Naive B cell (primary cell): Measurements from ENCODE around the gene CYS1. TPM values are rescaled to one million over a fixed set of nuclear protein-coding genes. Genes with fewer than 3 reads are reported as not detected.
A peak's percentile ranks its signal among the peaks of the same experiment; 100 is the strongest.

Experiments
- ATAC-seq, 2 donors: fragments of 150-1000 bp; cut with Tn5 transposase; 2 replicates each; pipeline ENCODE4 v1.10.0; 2021; ENCODE audit warnings: low read depth in 2 of 2, mild to moderate bottlenecking in 2 of 2, moderate library complexity in 2 of 2
- DNase-seq: peaks from one replicate; pipeline ENCODE4 v3.0.0; 2022
- H3K27ac Mint-ChIP-seq, 6 donors: one replicate each; pipeline ENCODE4 v1.8.0; 2020 to 2022; ENCODE audit warnings: mild to moderate bottlenecking in 6 of 6, mixed read lengths in 6 of 6, moderate library complexity in 5 of 6, inconsistent platforms in 2 of 6
- H3K27me3 Mint-ChIP-seq, 3 donors: one replicate each; pipeline ENCODE4 v1.8.0; 2021 to 2022; ENCODE audit warnings: mixed read lengths in 3 of 3, mild to moderate bottlenecking in 1 of 3
- H3K36me3 Mint-ChIP-seq, 2 donors: one replicate each; pipeline ENCODE4 v1.8.0; 2020 to 2022; ENCODE audit warnings: mixed read lengths in 2 of 2, inconsistent platforms in 1 of 2, mild to moderate bottlenecking in 1 of 2
- H3K4me1 Mint-ChIP-seq, 3 donors: one replicate each; pipeline ENCODE4 v1.8.0; 2020 to 2022; ENCODE audit warnings: mixed read lengths in 3 of 3, inconsistent platforms in 1 of 3, mild to moderate bottlenecking in 1 of 3, moderate library complexity in 1 of 3
- H3K4me3 Mint-ChIP-seq, 8 donors: one replicate each; pipeline ENCODE4 v1.8.0; 2020 to 2022; ENCODE audit warnings: mild to moderate bottlenecking in 8 of 8, mixed read lengths in 8 of 8, moderate library complexity in 8 of 8, inconsistent platforms in 2 of 8
- H3K9me3 Mint-ChIP-seq, 7 donors: one replicate each; pipeline ENCODE4 v1.8.0; 2020 to 2022; ENCODE audit warnings: mixed read lengths in 7 of 7, mild to moderate bottlenecking in 5 of 7, inconsistent platforms in 2 of 7, moderate library complexity in 1 of 7
- polyA plus RNA-seq, 6 donors: library from polyadenylated mRNA; unstranded; fragments of 300-500 nt; fragmentation: Illumina TruSeq; gene quantifications; one replicate each; pipeline ENCODE4 v1.2.3, GENCODE V29; 2021; ENCODE audit warnings: low read depth in 6 of 6

CYS1 gene
- polyA plus RNA-seq, 6 donors from 2014 or later = not detected

- no peaks in the 10 kb centered on the region for H3K9me3 Mint-ChIP-seq
- peak overlapping the region in 4 of 6 donors; percentile 12 to 77 (median 54) for H3K27ac Mint-ChIP-seq
- ATAC-seq = no peak
- H3K36me3 Mint-ChIP-seq = peaks cover 0 to 7% of the 10 kb centered on the region in 2 donors
- peak overlapping the region in 2 of 8 donors; percentile 9 to 44 for H3K4me3 Mint-ChIP-seq
- no peak for DNase-seq
- peaks cover 12 to 23% (median 14%) of the 10 kb centered on the region in 3 donors for H3K4me1 Mint-ChIP-seq
- H3K27me3 Mint-ChIP-seq = no peaks in the 10 kb centered on the region
Measured at GRCh38 chr2:10047616-10048500, 32.4 kb downstream of the CYS1 start.

- H3K27ac Mint-ChIP-seq = peak overlapping the region in 5 of 6 donors; percentile 26 to 88 (median 67)
- no peaks in the 10 kb centered on the region for H3K27me3 Mint-ChIP-seq
Measured at GRCh38 chr2:10046931-10047330, 33.3 kb downstream of the CYS1 start.

DNA sequence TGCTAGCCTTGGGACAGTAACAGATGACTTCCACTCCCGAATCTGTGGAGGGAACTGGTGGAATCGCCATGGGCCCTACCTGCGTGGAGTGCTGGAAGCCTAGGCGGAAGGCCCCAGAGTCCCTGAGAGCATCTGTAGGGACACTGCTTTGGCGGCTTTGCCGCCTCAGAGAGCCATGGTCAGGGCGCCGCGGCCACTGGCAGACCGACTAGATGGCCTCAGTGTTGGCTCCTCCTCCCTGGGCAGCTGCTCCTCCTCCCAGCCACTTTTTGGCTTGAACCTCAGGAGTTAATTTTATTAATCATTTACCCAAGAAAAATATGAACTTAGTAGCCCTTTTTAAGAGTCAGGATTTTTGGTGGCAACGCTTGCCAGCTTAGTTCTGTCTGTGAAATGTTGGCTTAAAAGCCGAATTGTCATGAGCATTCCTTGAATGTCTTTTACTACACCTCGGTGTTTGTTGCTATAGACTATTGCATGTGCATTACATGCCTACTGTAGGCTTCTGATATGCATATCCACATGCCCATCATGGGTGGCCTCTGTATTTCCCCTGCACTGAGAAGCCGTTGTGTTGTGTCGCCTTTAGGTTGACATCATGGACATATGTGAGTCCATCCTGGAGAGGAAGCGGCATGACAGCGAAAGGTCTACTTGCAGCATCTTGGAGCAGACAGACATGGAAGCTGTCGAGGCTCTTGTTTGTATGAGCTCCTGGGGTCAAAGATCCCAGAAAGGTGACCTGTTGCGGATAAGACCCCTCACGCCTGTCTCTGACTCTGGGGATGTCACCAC is 34.5 kb downstream of the CYS1 start:
- Mint-ChIP-seq H3K4me3 (peak overlapping the region in 7 of 8 donors; percentile 6 to 70 (median 55)), H3K4me1 (peaks cover 26 to 38% (median 31%) of the 10 kb centered on the region in 3 donors), H3K36me3 (no peaks in the 10 kb centered on the region), H3K9me3 (peaks cover 0 to 2% (median 0%) of the 10 kb centered on the region in 7 donors), H3K27me3 (no peaks in the 10 kb centered on the region), H3K27ac (peak overlapping the region; percentile 48 to 96 (median 76))
- DNase-seq (no peak), ATAC-seq (no peak)

More at GRCh38 chr2:10046931-10047330, 33.3 kb downstream of the CYS1 start:
- Mint-ChIP-seq H3K4me1 (peaks cover 20 to 33% (median 20%) of the 10 kb centered on the region in 3 donors), H3K4me3 (peak overlapping the region in 2 of 8 donors; percentile 50 to 51), H3K9me3 (peaks cover 0 to 2% (median 0%) of the 10 kb centered on the region in 7 donors), H3K36me3 (peaks cover 0 to under 1% of the 10 kb centered on the region in 2 donors)
- no peak for DNase-seq
- ATAC-seq = no peak

GRCh38 chr2:10043906-10044601 is 36.2 kb downstream of the CYS1 start:
- peaks cover 0 to 2% (median 0%) of the 10 kb centered on the region in 7 donors for H3K9me3 Mint-ChIP-seq
- H3K27me3 Mint-ChIP-seq = no peaks in the 10 kb centered on the region
- DNase-seq (peak; percentile 95), ATAC-seq (peak; percentile 59 to 60)
- H3K4me3 Mint-ChIP-seq = peak overlapping the region; percentile 77 to 95 (median 86)
- peak overlapping the region; percentile 91 to 98 (median 94) for H3K27ac Mint-ChIP-seq
- no peaks in the 10 kb centered on the region for H3K36me3 Mint-ChIP-seq
- peaks cover 23 to 40% (median 34%) of the 10 kb centered on the region in 3 donors for H3K4me1 Mint-ChIP-seq

- Mint-ChIP-seq H3K27ac (peak within 1 kb of the TSS; percentile 92 to 98 (median 96)), H3K36me3 (no peaks in the 10 kb centered on the region), H3K27me3 (no peaks in the 10 kb centered on the region), H3K4me1 (peaks cover 23 to 40% (median 34%) of the 10 kb centered on the region in 3 donors), H3K9me3 (peaks cover 0 to 2% (median 0%) of the 10 kb centered on the region in 7 donors), H3K4me3 (peak within 1 kb of the TSS; percentile 84 to 95 (median 93))
- ATAC-seq (peak; percentile 74 to 76), DNase-seq (peak; percentile 87)
Measured at GRCh38 chr2:10043256-10043905, 36.8 kb downstream of the CYS1 start, which contains the start of gene KLF11. Gene KLF11, plus strand, starts transcription at chr2:10043550. Its CDS starts 167 bp downstream, at chr2:10043717.

DNA sequence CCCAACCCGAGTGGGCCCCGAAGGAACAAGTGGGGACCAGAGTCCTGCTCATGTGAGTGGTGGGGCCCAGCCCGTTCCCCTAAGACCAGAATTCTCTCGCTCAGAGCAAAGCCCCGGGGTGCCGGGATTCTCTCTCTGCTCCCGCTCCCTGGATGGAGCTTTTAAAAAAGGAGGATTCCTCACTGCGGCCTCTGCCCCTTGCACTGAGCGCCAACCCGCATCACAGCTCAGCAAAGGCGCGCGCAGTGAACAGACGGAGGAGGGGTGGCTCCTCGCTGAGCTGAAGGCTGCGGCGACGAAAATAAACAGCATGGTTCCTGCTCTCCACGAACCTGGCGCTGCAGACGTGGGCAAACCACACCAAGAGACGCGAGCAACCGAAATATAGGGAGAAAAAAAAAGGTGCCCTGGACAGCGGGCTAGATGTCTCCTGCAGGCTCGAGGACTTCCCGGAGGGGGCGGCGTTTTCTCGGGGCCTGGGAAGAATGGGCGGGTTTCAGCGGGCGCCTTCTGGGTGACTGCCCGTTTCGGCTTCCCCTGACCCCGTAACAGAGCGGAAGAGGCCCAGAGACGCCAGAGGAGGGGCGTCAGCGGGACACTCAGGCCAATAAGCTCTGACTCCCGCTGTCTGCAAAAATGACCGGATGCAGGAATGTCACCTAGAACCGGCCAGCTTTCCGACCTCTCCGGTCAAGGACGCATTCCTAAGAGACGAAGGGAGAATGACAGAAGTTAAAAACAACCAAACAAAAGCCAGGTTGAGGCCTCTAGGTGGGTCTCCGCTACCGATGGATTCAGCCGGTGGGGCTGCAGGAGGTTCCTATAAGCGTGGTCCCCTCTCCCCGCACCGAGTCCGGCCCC is 37.7 kb downstream of the CYS1 start:
- no peaks in the 10 kb centered on the region for H3K36me3 Mint-ChIP-seq
- peaks cover 23 to 40% (median 38%) of the 10 kb centered on the region in 3 donors for H3K4me1 Mint-ChIP-seq
- peak; percentile 40 for DNase-seq
- peak overlapping the region; percentile 84 to 95 (median 93) for H3K4me3 Mint-ChIP-seq
- H3K27me3 Mint-ChIP-seq = no peaks in the 10 kb centered on the region
- peak overlapping the region; percentile 92 to 98 (median 96) for H3K27ac Mint-ChIP-seq
- H3K9me3 Mint-ChIP-seq = peaks cover 0 to 2% (median 0%) of the 10 kb centered on the region in 7 donors
- peak; percentile 4 to 5 for ATAC-seq

- Mint-ChIP-seq H3K36me3 (no peaks in the 10 kb centered on the region), H3K4me3 (peak overlapping the region in 7 of 8 donors; percentile 84 to 95 (median 94)), H3K4me1 (peaks cover 23 to 40% (median 40%) of the 10 kb centered on the region in 3 donors), H3K9me3 (peaks cover 0 to 2% (median 0%) of the 10 kb centered on the region in 7 donors), H3K27ac (peak overlapping the region in 4 of 6 donors; percentile 48 to 97 (median 82)), H3K27me3 (no peaks in the 10 kb centered on the region)
- no peak for ATAC-seq
- DNase-seq = no peak
Measured at GRCh38 chr2:10041711-10042110, 38.5 kb downstream of the CYS1 start.

GRCh38 chr2:10039658-10040410 is 40.4 kb downstream of the CYS1 start:
- Mint-ChIP-seq H3K27ac (peak overlapping the region in 2 of 6 donors; percentile 41 to 48), H3K9me3 (peaks cover 0 to 2% (median 0%) of the 10 kb centered on the region in 7 donors), H3K27me3 (no peaks in the 10 kb centered on the region), H3K36me3 (no peaks in the 10 kb centered on the region), H3K4me1 (peaks cover 24 to 52% (median 32%) of the 10 kb centered on the region in 3 donors), H3K4me3 (peak overlapping the region in 1 of 8 donors; percentile 95)
- no peak for DNase-seq
- ATAC-seq = no peak

- Mint-ChIP-seq H3K4me1 (peaks cover 30 to 49% (median 31%) of the 10 kb centered on the region in 3 donors), H3K36me3 (no peaks in the 10 kb centered on the region), H3K4me3 (peak overlapping the region in 1 of 8 donors; percentile 72), H3K27me3 (no peaks in the 10 kb centered on the region), H3K9me3 (peaks cover 0 to 2% (median 0%) of the 10 kb centered on the region in 7 donors), H3K27ac (peak overlapping the region in 2 of 6 donors; percentile 65 to 73)
- DNase-seq = no peak
- no peak for ATAC-seq
Measured at GRCh38 chr2:10038716-10039115, 41.5 kb downstream of the CYS1 start.

GRCh38 chr2:10038123-10038522 is 42.1 kb downstream of the CYS1 start:
- peak overlapping the region in 1 of 6 donors; percentile 74 for H3K27ac Mint-ChIP-seq
- ATAC-seq (no peak), DNase-seq (no peak)
- H3K4me3 Mint-ChIP-seq = peak overlapping the region in 1 of 8 donors; percentile 43
- H3K4me1 Mint-ChIP-seq = peaks cover 30 to 49% (median 30%) of the 10 kb centered on the region in 3 donors
- no peaks in the 10 kb centered on the region for H3K27me3 Mint-ChIP-seq
- no peaks in the 10 kb centered on the region for H3K36me3 Mint-ChIP-seq
- H3K9me3 Mint-ChIP-seq = peaks cover 0 to 2% (median 0%) of the 10 kb centered on the region in 7 donors
